Vagina (tissue), 2 donors: ENCODE data around the gene ARMC8.

Experiments
- CTCF ChIP-seq, 3 experiments: fragments of 450-650 bp in 2 of 3; fragments of 200-600 bp in 1 of 3; sonication (generic) in 1 of 3; IDR thresholded peaks; one replicate each; pipeline ENCODE4 v1.5.1; 2017 to 2019; ENCODE audit warnings: antibody characterized with exemption in 3 of 3, mild to moderate bottlenecking in 2 of 3, moderate library complexity in 2 of 3
- POLR2A ChIP-seq, 2 donors: fragments of 450-650 bp; IDR thresholded peaks; one replicate each; pipeline ENCODE4 v1.6.1; 2017; ENCODE audit warnings: antibody characterized with exemption in 2 of 2, mild to moderate bottlenecking in 2 of 2, moderate library complexity in 2 of 2
- POLR2AphosphoS5 ChIP-seq, 2 donors: sonication (generic); formaldehyde crosslinking; IDR thresholded peaks; one replicate each; pipeline ENCODE4 v1.9.0; 2017; ENCODE audit warnings: antibody characterized with exemption in 2 of 2, mild to moderate bottlenecking in 2 of 2, low read depth in 1 of 2; ENCODE audit not compliant: insufficient read depth in 1 of 2

GRCh38 chr3:138327831-138328230, 140.7 kb downstream of the ARMC8 start:
- TF ChIP-seq CTCF (IDR thresholded peaks at IDR 0.05) (no peak), POLR2A (IDR thresholded peaks at IDR 0.05) (no peak), POLR2AphosphoS5 (IDR thresholded peaks at IDR 0.05; ENCODE audit: insufficient read depth in 1 of 2, low read depth in 1 of 2) (no peak)
